ENCODE data around the gene SASH1.

- TF ChIP-seq ATF3 (CRISPR knock-in tag; conservative IDR thresholded peaks at IDR 0.05) (no peak), ESRRA (CRISPR knock-in tag; IDR thresholded peaks at IDR 0.05; ENCODE audit: borderline replicate concordance) (no peak), NR3C1 (CRISPR knock-in tag; conservative IDR thresholded peaks at IDR 0.05; ENCODE audit: low read depth) (no peak), CTCF (IDR thresholded peaks at IDR 0.05) (no peak), USF2 (CRISPR knock-in tag; IDR thresholded peaks at IDR 0.05) (no peak), CBFB (CRISPR knock-in tag; IDR thresholded peaks at IDR 0.05; ENCODE audit: low read depth) (no peak), IRF2 (CRISPR knock-in tag; IDR thresholded peaks at IDR 0.05; ENCODE audit: borderline replicate concordance, low read depth) (no peak), E2F5 (CRISPR knock-in tag; IDR thresholded peaks at IDR 0.05) (no peak), USF1 (CRISPR knock-in tag; IDR thresholded peaks at IDR 0.05) (no peak), NFATC4 (CRISPR knock-in tag; IDR thresholded peaks at IDR 0.05) (no peak), KAT7 (CRISPR knock-in tag; IDR thresholded peaks at IDR 0.05; ENCODE audit: borderline replicate concordance) (no peak), MAX (CRISPR knock-in tag; IDR thresholded peaks at IDR 0.05) (no peak), TP53 (CRISPR knock-in tag; IDR thresholded peaks at IDR 0.05) (no peak), TCF7 (CRISPR knock-in tag; IDR thresholded peaks at IDR 0.05; ENCODE audit: low read depth) (no peak)
Measured at GRCh38 chr6:148526145-148526544, 183.5 kb downstream of the SASH1 start.

All from WTC11 (cell line).